Measurements from ENCODE around the gene OLR1. TPM values are rescaled to one million over a fixed set of nuclear protein-coding genes. Genes with fewer than 3 reads are reported as not detected.
A peak's percentile ranks its signal among the peaks of the same experiment; 100 is the strongest.

The OLR1 gene
- total and polyA plus RNA-seq, 2 of the 4 experiments (the other 2 are of a cell fraction): 3.2 to 4.1 TPM

GRCh38 chr12:10194160-10194670 is 22.3 kb upstream of the OLR1 start:
- Histone ChIP-seq H3K4me3 (ENCODE audit: insufficient read depth, low read depth, low read length) (no peak overlapping the region), H2AK9ac (replicated peaks; ENCODE audit: low read depth, low read length, poor library complexity) (no peak overlapping the region), H3K9me3 (ENCODE audit: control insufficient read depth, insufficient read depth, low read length) (no peaks in the 10 kb centered on the region), H3K79me1 (ENCODE audit: low read depth in 1 of 2, low read length in 2 of 2) (no peaks in the 10 kb centered on the region), H3K56ac (ENCODE audit: extremely low read depth, insufficient read depth, low read length) (no peak overlapping the region), H2BK15ac (ENCODE audit: low read depth, low read length) (no peak overlapping the region), H3K4ac (ENCODE audit: low read depth, low read length) (no peak overlapping the region), H2BK120ac (ENCODE audit: low read depth, low read length) (peak overlapping the region; percentile 3; the same call in 1 of the 2 replicates), H3K23ac (ENCODE audit: low read depth, low read length) (no peak overlapping the region), H2BK20ac (ENCODE audit: low read depth, low read length) (no peak overlapping the region), H3K36me3 (ENCODE audit: control insufficient read depth, insufficient read depth, low read length) (no peaks in the 10 kb centered on the region), H4K5ac (ENCODE audit: low read depth, low read length) (no peak overlapping the region), H3K27ac (ENCODE audit: insufficient read depth, low read length) (no peak overlapping the region), H2BK5ac (ENCODE audit: low read depth, low read length, poor library complexity, severe bottlenecking) (no peak overlapping the region), H3K14ac (replicated peaks; ENCODE audit: low read depth, low read length) (no peak overlapping the region), H3K18ac (ENCODE audit: low read depth, low read length) (no peak overlapping the region), H4K91ac (ENCODE audit: insufficient read depth, low read depth, low read length) (no peak overlapping the region), H2AFZ (replicated peaks; ENCODE audit: low read length, poor library complexity) (no peak overlapping the region), H4K20me1 (ENCODE audit: insufficient read depth, low read length) (no peaks in the 10 kb centered on the region), H2AK5ac (ENCODE audit: low read depth, low read length) (no peak overlapping the region), H3K27me3 (ENCODE audit: control insufficient read depth, insufficient read depth, low read length) (no peaks in the 10 kb centered on the region), H3K4me2 (ENCODE audit: low read depth, low read length) (no peak overlapping the region), H3K9me1 (ENCODE audit: insufficient read depth, low read length) (peaks cover 3% of the 10 kb centered on the region), H3K4me1 (ENCODE audit: control insufficient read depth, insufficient read depth, low read length) (peaks cover 11% of the 10 kb centered on the region), H3K9ac (ENCODE audit: low read depth, low read length) (no peak overlapping the region), H4K8ac (ENCODE audit: low read depth in 2 of 2, low read length in 2 of 2) (no peak overlapping the region)
- TF ChIP-seq CHD1 (IDR thresholded peaks at IDR 0.05; ENCODE audit: low read depth, low read length) (no peak), FOS (IDR thresholded peaks at IDR 0.05; ENCODE audit: low read depth, low read length) (0 out of 2 replicates have a peak, but pooled peaks have one; percentile 6)
- DNase-seq (peak; percentile 43), ATAC-seq (ENCODE audit: low read depth) (no peak)
- WGBS, 2 experiments (ENCODE audit: extremely low coverage in 2 of 2, insufficient read length in 1 of 2): no CpG with 5 or more reads among the region's 3 CpGs
- POLR2A ChIA-PET (ENCODE audit: unreplicated experiment): no interaction called here
- CTCF ChIA-PET: interaction anchor here (1.0 kb wide), 1 partner anchor 9 kb away, joined by 7 read pairs; no protein-coding TSS in a partner anchor
- dilution Hi-C loops (cut with HindIII; ENCODE audit: low sequenced_read_pairs, unreplicated experiment) (no loop called here), in situ Hi-C loops (cut with MboI; ENCODE audit: low sequenced_read_pairs) (loop anchor here (5.0 kb wide), 1 partner anchor 42 kb away; no protein-coding TSS in a partner anchor), intact Hi-C loops (cut with micrococcal nuclease) (loop anchor here (5.0 kb wide), 1 partner anchor 442 kb away; no protein-coding TSS in a partner anchor)
- no TSS peak for BruUV-seq (replicated peaks)

Measured in IMR-90 (cell line).